Activated CD4-positive, alpha-beta T cell treated with anti-CD3 and anti-CD28 coated beads for 4 hours (primary cell): ENCODE data around the gene RILPL1.
"Not testable (repeated sequence)": the region's sequence is repeated elsewhere in the genome, so short reads cannot be mapped to it uniquely, and the experiment has no call there.

Experiments
- DNase-seq, 2 donors: peaks; one replicate each; pipeline ENCODE4 v3.0.0-alpha.2; 2020

RILPL1 gene

GRCh38 chr12:123533672-123534643 lies at the start of gene RILPL1:
Gene RILPL1, minus strand, starts transcription at chr12:123533719. Its CDS starts 237 bp downstream, at chr12:123533482.
- DNase-seq: peak; percentile 42 to 51

GRCh38 chr12:123580772-123581171 lies 47.3 kb upstream of the RILPL1 start:
- no peak for DNase-seq

- not testable (repeated sequence) for DNase-seq
Observed at GRCh38 chr12:123578829-123579228, 45.3 kb upstream of the RILPL1 start.

GRCh38 chr12:123578243-123578642 lies 44.7 kb upstream of the RILPL1 start:
- DNase-seq: no peak

GRCh38 chr12:123576611-123577010 lies 43.1 kb upstream of the RILPL1 start:
- DNase-seq: no peak

GRCh38 chr12:123573870-123574269 lies 40.4 kb upstream of the RILPL1 start:
- DNase-seq: no peak

- no peak for DNase-seq
Observed at GRCh38 chr12:123572391-123572790, 38.9 kb upstream of the RILPL1 start.

GRCh38 chr12:123571343-123571813 lies 37.9 kb upstream of the RILPL1 start:
- DNase-seq: no peak

- DNase-seq: no peak
Observed at GRCh38 chr12:123559468-123559867, 25.9 kb upstream of the RILPL1 start.

GRCh38 chr12:123558487-123558886 lies 25.0 kb upstream of the RILPL1 start:
- DNase-seq: not testable (repeated sequence)

- DNase-seq: not testable (repeated sequence)
Observed at GRCh38 chr12:123554843-123555242, 21.3 kb upstream of the RILPL1 start.

GRCh38 chr12:123554136-123554535 lies 20.6 kb upstream of the RILPL1 start:
- not testable (repeated sequence) for DNase-seq

- no peak for DNase-seq
Observed at GRCh38 chr12:123550700-123551099, 17.2 kb upstream of the RILPL1 start.

GRCh38 chr12:123548107-123548506 lies 14.6 kb upstream of the RILPL1 start:
- no peak for DNase-seq

- no peak for DNase-seq
Observed at GRCh38 chr12:123546281-123546680, 12.8 kb upstream of the RILPL1 start.

- no peak for DNase-seq
Observed at GRCh38 chr12:123543541-123543940, 10.0 kb upstream of the RILPL1 start.

GRCh38 chr12:123540899-123541662 lies 7.6 kb upstream of the RILPL1 start:
- no peak for DNase-seq

GRCh38 chr12:123535952-123536351 lies 2.4 kb upstream of the RILPL1 start:
- DNase-seq: not testable (repeated sequence)

GRCh38 chr12:123532808-123533649 lies 490 bp downstream of the RILPL1 start:
- peak; percentile 8 to 21 for DNase-seq

GRCh38 chr12:123532019-123532418 lies 1.5 kb downstream of the RILPL1 start:
- DNase-seq: no peak

GRCh38 chr12:123531091-123531490 lies 2.4 kb downstream of the RILPL1 start:
- no peak for DNase-seq

- no peak for DNase-seq
Observed at GRCh38 chr12:123530668-123531067, 2.9 kb downstream of the RILPL1 start.

GRCh38 chr12:123529686-123530085 lies 3.8 kb downstream of the RILPL1 start:
- DNase-seq: no peak
